Activated CD8-positive, alpha-beta memory T cell treated with anti-CD3 and anti-CD28 coated beads, Interleukin-2, amount 50 U/mL, for 4 hours (primary cell): Measurements from ENCODE around the gene PIK3CA.
"Not testable (repeated sequence)": the region's sequence is repeated elsewhere in the genome, so short reads cannot be mapped to it uniquely, and the experiment has no call there.

Experiments used
- DNase-seq: peaks from one replicate; pipeline ENCODE4 v3.0.0-alpha.2; 2020

PIK3CA gene

GRCh38 chr3:179265875-179266274 lies 117.7 kb downstream of the PIK3CA start:
- no peak for DNase-seq

DNA sequence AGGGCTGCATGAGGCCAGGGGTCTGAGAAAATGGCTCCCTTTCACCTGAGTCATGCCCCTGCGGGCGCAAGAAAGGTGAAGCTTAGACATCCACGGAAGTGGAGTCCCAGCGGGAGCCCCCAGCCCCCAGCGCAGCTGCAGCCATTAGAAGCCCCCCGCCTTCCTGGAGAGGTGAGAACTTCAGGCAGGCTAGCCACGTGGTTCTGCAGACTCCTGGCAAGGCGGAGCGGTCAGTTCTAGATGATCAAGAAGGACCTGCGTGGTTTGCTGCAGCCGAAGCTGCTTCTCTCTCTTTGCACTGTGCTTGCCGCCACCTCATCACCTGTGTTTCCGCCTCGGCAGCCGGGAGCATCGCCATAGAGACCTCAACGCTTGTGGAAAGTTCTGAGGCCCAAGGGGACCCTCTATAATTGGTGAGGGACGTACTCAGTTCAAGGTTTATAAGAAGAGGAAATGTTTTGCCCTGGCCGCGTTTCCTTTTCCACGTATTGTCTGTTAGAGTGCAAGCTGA lies 118.6 kb downstream of the PIK3CA start:
- DNase-seq = no peak

GRCh38 chr3:179268400-179269051 lies 120.4 kb downstream of the PIK3CA start:
- no peak for DNase-seq

GRCh38 chr3:179269152-179269707 lies 121.1 kb downstream of the PIK3CA start:
- no peak for DNase-seq

- no peak for DNase-seq
Measured at GRCh38 chr3:179272385-179272784, 124.2 kb downstream of the PIK3CA start.

DNA sequence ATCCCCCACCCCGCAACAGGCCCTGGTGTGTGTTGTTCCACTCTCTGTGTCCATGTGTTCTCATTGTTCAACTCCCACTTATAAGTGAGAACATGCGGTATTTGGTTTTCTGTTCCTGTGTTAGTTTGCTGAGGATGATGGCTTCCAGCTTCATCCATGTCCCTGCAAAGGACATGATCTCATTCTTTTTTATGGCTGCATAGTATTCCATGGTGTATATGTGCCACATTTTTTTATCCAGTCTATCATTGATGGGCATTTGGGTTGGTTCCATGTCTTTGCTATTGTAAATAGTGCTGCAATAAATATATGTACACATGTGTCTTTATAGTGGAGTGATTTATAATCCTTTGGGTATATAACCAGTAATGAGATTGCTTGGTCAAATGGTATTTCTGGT lies 126.3 kb downstream of the PIK3CA start:
- DNase-seq = not testable (repeated sequence)

DNA sequence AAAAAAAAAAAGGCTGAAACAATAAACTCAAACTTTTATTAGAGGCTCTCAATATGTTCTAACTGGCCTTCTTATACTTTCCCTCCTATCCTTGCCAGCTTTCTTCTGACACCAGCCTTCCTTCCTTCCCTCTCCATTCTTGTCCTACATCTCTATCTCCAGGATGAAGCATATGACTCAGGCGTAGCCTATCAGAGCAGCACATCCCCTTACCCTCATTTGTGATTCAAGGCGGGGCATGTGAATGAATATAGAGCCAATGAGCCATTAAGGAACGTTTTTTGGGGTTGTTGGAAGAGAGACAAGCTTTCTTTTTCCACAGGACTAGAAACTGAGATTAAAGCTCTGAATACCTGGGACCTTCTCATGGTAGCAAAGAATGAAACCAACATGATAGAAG lies 127.8 kb downstream of the PIK3CA start:
- no peak for DNase-seq

- DNase-seq = no peak
Measured at GRCh38 chr3:179276743-179277142, 128.6 kb downstream of the PIK3CA start.

DNA sequence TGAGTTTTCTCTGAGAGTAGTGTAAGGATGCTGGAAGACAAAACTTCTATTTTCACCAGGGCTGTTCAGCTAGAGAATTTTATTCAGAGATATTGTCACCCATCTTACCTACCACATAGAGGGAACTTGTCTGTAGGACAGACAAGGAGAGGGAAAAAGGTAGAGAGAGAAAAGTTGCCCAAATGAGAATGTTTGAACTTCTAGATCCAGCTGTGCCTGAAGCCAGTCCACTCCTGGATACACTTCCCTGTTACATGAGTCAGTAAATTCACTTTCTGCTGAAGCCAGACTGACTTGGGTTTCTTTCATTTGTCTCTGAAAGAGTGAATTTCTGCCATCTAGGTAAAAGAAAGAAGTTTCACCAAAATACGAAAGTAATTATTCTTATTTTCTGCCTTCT lies 130.0 kb downstream of the PIK3CA start:
- DNase-seq = no peak

DNA sequence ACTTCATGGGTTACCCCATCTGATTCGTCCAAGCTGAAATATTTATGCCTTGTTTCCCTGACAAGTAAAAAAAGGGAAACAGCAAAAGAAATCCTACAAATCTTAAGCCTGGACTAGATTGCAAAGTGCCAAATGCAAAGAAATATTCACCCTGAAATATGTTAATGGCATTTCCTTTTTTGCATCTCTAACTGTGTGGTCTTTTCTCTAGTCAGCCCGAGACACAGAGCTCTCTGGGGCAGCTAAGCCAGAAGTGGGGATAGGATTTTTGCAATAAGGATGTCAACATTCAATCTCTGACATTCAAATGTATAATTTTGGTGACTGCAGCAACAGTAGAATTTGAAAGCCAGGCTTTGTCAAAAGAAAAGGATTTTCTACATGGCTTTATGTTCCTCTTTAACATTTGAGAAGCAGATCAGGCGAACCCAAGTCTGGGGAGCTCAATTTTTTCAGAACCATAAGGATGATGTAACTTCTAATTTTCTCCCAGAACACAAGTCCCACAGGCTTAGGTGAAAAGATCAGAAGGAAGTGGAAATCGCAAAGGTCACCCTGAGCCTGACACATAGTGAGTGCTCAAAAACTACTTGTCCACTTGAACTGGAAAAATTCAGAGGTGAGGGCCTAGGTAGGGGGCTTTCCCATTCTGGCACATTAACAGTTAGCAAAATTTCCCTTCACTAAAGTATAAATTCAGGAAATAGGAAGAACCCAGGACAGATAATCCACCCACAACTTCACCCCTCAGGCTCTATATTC lies 131.0 kb downstream of the PIK3CA start:
- DNase-seq = no peak

DNA sequence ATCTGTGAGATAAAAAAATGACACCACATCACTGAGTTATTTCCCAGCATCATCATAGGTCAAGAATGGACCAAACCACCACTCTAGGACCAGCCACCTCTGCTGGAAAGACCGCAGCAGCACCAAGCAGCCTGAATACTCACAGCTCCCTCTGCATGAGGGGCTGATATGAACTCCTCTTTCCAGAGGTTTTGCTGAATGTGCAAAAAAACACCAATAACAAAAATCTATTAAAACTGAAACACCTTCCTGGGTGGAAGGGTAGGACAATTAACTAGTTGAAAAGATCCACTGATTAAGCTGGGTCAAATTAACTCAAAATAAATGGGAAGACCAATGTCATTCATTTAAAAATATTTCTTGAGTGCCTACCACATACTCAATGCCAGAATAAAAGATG lies 131.7 kb downstream of the PIK3CA start:
- DNase-seq = no peak

GRCh38 chr3:179281825-179282224 lies 133.7 kb downstream of the PIK3CA start:
- no peak for DNase-seq

GRCh38 chr3:179286331-179286730 lies 138.2 kb downstream of the PIK3CA start:
- no peak for DNase-seq

GRCh38 chr3:179288845-179289244 lies 140.7 kb downstream of the PIK3CA start:
- no peak for DNase-seq

- DNase-seq = no peak
Measured at GRCh38 chr3:179289295-179289694, 141.1 kb downstream of the PIK3CA start.
